ENCODE measurements around the gene GMCL2.
"Not testable (repeated sequence)": the region's sequence is repeated elsewhere in the genome, so short reads cannot be mapped to it uniquely, and the experiment has no call there.

Gene GMCL2

DNA sequence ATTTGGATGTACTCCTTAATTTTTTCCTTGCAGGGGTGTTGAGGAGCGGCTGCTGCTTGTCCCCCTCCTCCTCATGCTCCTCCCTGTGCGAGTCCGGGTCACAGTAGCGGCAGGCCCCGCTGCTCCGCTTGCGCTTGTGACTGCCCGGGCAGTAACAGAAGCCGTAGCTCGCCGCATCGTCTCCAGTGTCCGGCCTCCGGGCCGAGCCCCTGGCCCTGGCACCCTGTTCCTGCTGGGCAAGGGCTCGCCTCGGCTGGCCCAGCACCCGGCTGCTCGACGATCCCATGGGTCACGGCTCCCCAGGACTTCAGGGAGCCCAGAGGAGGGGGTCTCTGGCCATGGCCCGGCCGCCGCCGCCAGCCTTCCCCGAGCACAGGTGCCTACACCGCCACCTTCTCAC, at the start of gene GMCL2:
Gene GMCL2, minus strand, starts transcription at position 358 of the 400 bp plus-strand sequence. Its CDS starts 72 bp downstream, at position 286.
- DNase-seq (ENCODE audit: low read depth), result no peak

DNA sequence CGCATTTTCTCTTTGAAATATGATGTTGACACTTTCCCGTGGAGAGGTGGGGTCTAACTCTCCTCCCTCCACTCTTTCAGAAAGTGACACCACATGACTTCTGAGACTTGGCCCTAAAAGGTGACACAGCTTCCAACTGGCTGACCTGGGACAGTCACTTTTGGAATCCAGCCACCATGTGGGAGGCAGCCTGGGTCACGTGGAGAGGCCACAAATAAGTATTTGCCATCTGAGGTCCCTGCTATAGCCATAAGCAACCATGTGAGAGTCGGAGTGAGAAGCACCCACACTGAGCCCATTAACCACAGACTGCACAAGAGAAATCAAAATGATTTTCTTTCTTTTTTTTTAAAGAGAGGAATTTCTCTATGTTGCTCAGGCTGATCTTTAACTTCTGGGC, 49.5 kb upstream of the GMCL2 start:
- DNase-seq (ENCODE audit: low read depth), result no peak

GRCh38 chr5:178236126-178236525, 49.0 kb upstream of the GMCL2 start:
- DNase-seq (ENCODE audit: low read depth), result no peak

DNA sequence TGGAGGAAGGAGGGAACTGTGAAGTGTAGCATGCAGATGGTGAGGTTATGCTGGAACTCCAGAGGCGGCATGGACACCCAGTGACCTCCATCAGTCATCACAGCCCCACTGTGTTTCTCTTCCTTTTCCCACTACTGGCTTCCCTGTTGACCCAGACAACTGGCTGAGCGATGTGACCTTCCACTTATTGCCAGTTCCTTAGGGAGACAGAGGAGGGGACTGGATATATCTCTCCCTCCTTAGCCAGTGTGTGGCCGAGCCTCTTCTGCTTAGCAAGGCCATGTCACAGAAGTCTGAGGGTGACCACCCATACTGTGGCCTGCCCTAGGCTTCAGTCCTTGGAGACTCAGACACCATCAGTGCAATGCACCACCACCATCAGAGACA, 48.4 kb upstream of the GMCL2 start:
- no peak for DNase-seq (ENCODE audit: low read depth)

- DNase-seq (ENCODE audit: low read depth), result peak; percentile 56
These were observed 47.8 kb upstream of the GMCL2 start for GRCh38 chr5:178234750-178235587.

- DNase-seq (ENCODE audit: low read depth), result no peak
These were observed 47.1 kb upstream of the GMCL2 start for GRCh38 chr5:178234121-178234749.

DNA sequence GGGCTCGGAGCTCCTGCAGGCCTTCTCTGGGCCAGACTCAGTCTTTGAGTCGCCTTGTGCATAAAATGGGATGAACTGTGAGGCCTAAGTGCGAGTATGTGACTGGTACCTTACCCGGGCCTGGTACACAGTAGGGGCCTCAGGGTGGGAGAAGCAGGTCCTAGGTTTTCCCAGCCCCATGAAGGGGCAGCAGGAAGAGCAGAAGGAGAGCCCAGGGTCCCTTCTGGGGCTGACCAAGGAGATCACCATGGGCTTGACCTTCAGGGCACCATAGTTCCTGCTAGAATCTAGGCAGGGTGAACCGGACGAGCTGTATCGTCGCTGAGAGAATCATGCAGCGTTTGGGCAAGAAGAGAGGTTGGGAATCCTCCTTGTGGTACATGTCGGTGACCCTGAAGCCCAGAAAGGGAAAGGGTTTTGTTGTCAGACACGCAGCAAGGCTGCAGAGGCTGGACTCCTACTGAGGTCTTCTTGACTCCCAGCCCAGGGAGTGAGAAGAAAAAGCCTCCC, 45.8 kb upstream of the GMCL2 start:
- DNase-seq (ENCODE audit: low read depth), result no peak

DNA sequence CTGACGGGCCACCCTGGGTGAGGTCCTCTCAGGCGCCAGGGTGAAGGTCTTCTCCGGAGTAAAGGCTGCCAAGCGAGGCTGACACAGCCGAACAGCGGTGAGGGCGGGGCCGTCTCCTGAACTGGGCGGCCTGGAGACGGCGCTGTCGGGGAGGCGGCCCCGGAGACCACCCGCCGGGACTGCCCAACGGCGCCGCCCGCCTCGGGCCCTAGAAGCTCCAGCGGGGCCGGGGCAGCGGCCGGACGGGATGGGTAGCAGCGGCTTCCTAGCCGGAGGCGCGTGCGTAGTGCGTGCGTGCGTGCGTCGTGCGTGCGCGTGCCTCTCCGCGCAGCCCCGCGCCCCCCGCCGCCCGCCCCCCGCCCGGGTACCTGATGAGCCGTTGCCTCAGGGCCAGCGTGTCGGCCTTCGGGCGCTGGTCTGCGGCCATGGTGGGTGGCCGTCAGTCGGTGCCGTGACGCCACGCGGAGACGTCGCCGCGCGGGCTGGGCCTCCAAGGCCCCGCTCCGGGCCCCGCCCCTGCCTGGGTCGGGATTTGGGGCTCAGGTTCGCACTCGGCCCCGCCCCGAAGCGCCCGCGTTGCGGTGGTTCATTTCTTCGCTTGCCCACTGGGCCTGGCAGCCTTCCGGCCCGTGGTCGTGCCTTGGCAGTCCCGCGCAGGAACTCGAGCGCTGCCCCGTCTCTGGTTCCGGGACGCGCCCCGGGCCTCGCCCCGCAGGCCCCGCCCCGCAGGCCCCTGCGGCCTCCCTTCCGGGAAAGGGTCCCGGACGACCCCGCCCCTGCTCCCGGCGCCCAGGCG, 45.2 kb upstream of the GMCL2 start, which contains the start of gene PHYKPL:
Gene PHYKPL, minus strand, starts transcription at position 679 of the 796 bp plus-strand sequence. Its CDS starts 252 bp downstream, at position 427.
- peak; percentile 48 for DNase-seq (ENCODE audit: low read depth)

- DNase-seq (ENCODE audit: low read depth), result no peak
These were observed 44.5 kb upstream of the GMCL2 start for GRCh38 chr5:178231539-178232123.

DNA sequence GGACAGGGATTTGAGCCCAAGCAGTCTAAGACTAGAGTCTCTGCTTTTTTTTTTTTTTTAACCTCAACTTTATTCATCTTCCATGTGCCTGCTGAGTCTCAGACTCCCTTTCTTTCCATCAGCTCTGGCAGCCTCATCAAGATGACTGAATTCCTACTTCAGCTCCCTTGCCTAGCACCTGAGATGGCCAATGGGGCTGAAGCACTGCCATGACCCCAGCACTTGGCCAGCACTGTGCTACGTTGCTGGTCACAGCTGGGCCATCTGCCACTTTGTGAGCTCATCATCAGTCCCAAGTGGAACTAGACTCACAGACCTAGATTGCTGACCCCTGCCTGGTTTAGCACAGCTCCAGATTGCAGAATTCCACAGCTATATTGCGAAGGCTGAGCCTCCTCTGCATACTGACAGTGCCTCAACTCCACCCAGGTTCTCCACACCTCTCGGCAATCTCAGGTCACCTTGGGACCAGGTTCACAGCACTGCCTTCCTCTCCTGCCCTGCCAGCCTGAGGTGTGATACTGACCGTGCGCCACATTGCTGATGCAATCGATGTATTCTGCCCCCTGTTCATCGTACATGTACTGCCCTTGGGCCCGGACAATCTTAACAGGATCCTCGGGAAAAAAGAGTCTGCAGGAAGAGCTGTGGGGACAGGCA, 43.8 kb upstream of the GMCL2 start:
- DNase-seq (ENCODE audit: low read depth), result no peak

- DNase-seq (ENCODE audit: low read depth), result no peak
These were observed 42.7 kb upstream of the GMCL2 start for GRCh38 chr5:178229861-178230260.

DNA sequence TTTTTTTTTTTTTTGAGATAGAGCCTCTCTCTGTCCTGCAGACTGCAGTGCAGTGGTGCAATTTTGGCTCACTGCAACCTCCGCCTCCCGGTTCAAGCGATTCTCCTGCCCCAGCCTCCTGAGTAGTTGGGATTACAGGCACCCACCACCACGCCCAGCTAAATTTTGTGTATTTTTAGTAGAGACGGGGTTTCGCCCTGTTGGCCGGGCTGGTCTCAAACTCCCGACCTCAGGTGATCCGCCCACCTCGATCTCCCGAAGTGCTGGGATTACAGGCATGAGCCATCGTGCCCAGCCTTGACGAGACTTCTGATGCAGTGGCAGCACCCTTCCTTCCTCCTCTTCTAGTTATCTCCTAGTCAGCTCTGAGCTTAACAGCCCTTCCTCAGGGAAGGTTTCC, 41.9 kb upstream of the GMCL2 start:
- DNase-seq (ENCODE audit: low read depth), result not testable (repeated sequence)

DNA sequence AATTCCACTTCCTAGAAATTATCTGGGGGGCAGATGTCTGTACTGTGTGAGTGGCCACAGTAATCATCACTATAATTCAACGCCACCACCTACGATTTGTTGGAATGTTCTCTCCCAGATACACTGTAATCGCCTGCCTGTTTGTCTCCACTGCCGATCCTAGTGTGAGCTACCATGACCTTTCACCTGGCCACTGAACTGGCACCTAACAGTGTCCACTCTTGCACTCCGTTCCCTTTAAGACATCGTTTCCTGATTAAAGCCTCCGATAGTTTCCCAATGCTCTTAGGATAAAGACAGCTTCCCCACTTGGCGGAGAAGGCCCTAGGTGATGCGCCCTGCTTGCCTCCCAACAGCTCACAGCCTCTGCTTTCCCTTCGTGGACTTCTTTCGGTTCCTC, 41.4 kb upstream of the GMCL2 start:
- no peak for DNase-seq (ENCODE audit: low read depth)

- no peak for DNase-seq (ENCODE audit: low read depth)
These were observed 40.8 kb upstream of the GMCL2 start for GRCh38 chr5:178227929-178228328.

- no peak for DNase-seq (ENCODE audit: low read depth)
These were observed 40.0 kb upstream of the GMCL2 start for GRCh38 chr5:178227138-178227659.

- no peak for DNase-seq (ENCODE audit: low read depth)
These were observed 38.0 kb upstream of the GMCL2 start for GRCh38 chr5:178225174-178225573.

- DNase-seq (ENCODE audit: low read depth), result no peak
These were observed 37.2 kb upstream of the GMCL2 start for GRCh38 chr5:178224403-178224802.

DNA sequence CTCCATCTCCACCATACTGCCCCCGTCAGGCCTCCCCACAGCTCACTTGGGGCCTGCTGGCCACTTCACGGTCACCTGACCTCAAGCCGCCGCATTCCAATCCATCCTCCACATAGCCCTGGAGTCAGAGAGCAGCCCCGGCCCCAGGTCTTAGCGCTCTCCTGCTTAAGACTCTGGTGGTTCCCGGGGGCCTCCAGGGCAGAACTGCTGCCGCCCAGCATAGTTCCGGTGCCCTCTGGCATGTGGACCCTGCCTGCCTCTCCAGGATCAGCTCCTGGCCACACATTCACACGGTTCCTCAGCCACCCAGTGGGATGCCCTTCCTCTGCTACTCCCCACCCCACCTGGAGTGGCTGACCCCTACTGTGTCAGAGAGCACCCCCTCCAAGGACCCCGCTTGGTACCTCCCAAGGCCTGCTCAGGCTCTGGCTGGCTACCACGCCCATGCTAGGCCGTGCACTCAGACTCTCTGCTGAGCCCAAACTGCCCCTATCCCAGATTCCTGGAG, 36.7 kb upstream of the GMCL2 start:
- DNase-seq (ENCODE audit: low read depth), result no peak

- DNase-seq (ENCODE audit: low read depth), result no peak
These were observed 36.1 kb upstream of the GMCL2 start for GRCh38 chr5:178223196-178223773.

DNA sequence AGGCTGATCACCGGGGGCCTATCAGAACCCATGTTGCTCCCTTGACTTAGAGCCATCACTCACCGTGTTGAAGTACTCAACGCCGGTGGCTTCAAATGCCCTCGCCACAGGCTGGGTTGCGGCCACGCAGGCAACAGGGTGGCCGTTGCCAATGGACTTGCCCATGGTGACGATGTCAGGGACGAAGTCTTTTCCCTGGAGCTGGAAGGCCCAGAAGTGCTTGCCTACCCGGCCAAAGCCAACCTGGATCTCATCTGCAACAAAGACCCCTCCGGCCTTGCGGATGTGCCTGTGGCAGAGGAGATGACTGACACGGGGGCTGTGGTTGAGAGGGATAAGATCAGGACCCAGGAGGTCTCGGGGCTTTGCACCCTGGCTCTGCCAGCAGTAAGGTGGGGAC, 35.1 kb upstream of the GMCL2 start:
- DNase-seq (ENCODE audit: low read depth), result no peak

DNA sequence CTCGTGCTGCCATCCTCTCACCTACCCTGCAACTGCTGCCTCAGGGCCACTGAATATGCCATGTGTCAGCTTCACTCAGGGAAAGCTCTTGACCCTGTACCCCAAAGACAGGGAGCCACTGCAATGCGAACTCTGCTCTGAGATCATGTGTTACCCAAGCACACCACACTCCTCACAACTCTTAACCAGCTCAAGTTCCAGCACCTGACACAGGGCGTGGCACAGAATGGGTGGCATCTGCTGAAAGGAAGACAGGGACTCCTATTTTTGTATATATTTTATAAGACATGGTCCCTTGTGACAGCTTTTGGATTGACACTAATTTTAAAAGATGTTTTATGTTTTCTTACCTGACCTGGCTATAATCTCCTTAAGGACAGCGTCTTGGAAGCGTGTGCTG, 34.7 kb upstream of the GMCL2 start:
- DNase-seq (ENCODE audit: low read depth), result no peak
